Transverse colon (tissue), 4 donors: ENCODE measurements around the gene EME2.

ENCODE experiments used
- EP300 ChIP-seq: sonication (generic); formaldehyde crosslinking; IDR thresholded peaks from one replicate; pipeline ENCODE4 v1.6.1; 2017; ENCODE audit warnings: antibody characterized with exemption, low read depth
- POLR2AphosphoS5 ChIP-seq, 3 donors: sonication (generic); formaldehyde crosslinking; IDR thresholded peaks; one replicate each; pipeline ENCODE4 v1.6.1; 2016; ENCODE audit warnings: antibody characterized with exemption in 3 of 3
- TF ChIP-seq, protein P1 (sequence below), 5 experiments: fragments of 200-600 bp in 3 of 5; fragments of 450-650 bp in 2 of 5; sonication (generic) in 3 of 5; IDR thresholded peaks; 1 replicate in 2 of 5; 2 replicates in 3 of 5; pipeline ENCODE4 v1.5.1; 2016 to 2017; ENCODE audit warnings: antibody characterized with exemption in 5 of 5, inconsistent platforms in 3 of 5, mild to moderate bottlenecking in 2 of 5, moderate library complexity in 1 of 5

DNA sequence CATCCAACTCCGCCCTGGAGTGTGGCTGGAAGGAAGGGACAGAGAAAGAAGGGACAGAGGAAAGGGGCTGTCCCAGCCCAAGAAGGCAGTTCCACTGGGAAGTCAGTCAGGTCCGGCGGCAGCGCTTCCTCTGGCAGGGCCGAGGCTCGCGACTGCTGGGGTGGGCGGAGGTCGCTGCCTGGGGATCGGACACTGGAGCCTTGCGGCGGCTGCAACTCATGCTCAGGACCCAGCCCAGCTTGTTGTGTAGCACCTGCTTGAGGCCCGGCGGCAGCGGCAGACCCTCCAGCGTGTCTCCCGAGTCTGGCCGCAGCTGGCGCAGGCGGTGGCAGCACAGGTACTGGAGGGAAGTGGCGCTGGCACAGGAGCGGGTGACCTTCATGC, 4.4 kb downstream of the EME2 start:
- TF ChIP-seq POLR2AphosphoS5 (IDR thresholded peaks at IDR 0.05): no peak
- TF ChIP-seq, protein P1, sequence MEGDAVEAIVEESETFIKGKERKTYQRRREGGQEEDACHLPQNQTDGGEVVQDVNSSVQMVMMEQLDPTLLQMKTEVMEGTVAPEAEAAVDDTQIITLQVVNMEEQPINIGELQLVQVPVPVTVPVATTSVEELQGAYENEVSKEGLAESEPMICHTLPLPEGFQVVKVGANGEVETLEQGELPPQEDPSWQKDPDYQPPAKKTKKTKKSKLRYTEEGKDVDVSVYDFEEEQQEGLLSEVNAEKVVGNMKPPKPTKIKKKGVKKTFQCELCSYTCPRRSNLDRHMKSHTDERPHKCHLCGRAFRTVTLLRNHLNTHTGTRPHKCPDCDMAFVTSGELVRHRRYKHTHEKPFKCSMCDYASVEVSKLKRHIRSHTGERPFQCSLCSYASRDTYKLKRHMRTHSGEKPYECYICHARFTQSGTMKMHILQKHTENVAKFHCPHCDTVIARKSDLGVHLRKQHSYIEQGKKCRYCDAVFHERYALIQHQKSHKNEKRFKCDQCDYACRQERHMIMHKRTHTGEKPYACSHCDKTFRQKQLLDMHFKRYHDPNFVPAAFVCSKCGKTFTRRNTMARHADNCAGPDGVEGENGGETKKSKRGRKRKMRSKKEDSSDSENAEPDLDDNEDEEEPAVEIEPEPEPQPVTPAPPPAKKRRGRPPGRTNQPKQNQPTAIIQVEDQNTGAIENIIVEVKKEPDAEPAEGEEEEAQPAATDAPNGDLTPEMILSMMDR (IDR thresholded peaks at IDR 0.05): no peak
- no peak for TF ChIP-seq EP300
